IMR-90 (cell line): ENCODE results near the gene DBI. TPM values are rescaled to one million over a fixed set of nuclear protein-coding genes. Genes with fewer than 3 reads are reported as not detected.

Experiments
- ATAC-seq: fragments of 200-7000 bp; cut with Tn5 transposase; 2 replicates; pipeline ENCODE4 v1.9.1; 2020; ENCODE audit warnings: low read depth, mild to moderate bottlenecking, moderate library complexity
- BruUV-seq: library from RNA; stranded (reverse); fragments of 400-500 nt; replicated peaks from 2 replicates; lab custom pipeline; 2021; lab: Mats Ljungman, UMichigan
- CTCF ChIA-PET: fragments of 300-600 bp; formaldehyde crosslinking; extraction: SDS; loops from one replicate; lab custom pipeline; 2021; ENCODE audit warnings: antibody characterized with exemption; lab: Yijun Ruan, JAX
- POLR2A ChIA-PET: fragments of 300-600 bp; sonication (Branson Sonifier 250); formaldehyde crosslinking; loops from one replicate; lab custom pipeline; 2022; ENCODE audit warnings: antibody characterized with exemption; ENCODE audit not compliant: unreplicated experiment; lab: Charles Lee
- DNase-seq: peaks from one replicate; pipeline ENCODE4 v3.0.0; 2013
- H2AFZ ChIP-seq: replicated peaks from 2 replicates; pipeline ENCODE3; 2013; ENCODE audit warnings: low read length, mild to moderate bottlenecking; ENCODE audit not compliant: poor library complexity
- H2AK5ac ChIP-seq: 2 replicates; pipeline ENCODE4 v1.6.1; 2013; ENCODE audit warnings: low read depth, low read length, inconsistent platforms
- H2AK9ac ChIP-seq: replicated peaks from 2 replicates; pipeline ENCODE3; 2013; ENCODE audit warnings: mild to moderate bottlenecking, low read depth, low read length, moderate library complexity; ENCODE audit not compliant: poor library complexity
- H2BK120ac ChIP-seq: 2 replicates; pipeline ENCODE4 v1.6.1; 2013; ENCODE audit warnings: low read depth, low read length, inconsistent platforms
- H2BK15ac ChIP-seq: 3 replicates; pipeline ENCODE4 v1.6.1; 2013; ENCODE audit warnings: low read depth, low read length, inconsistent platforms
- H2BK20ac ChIP-seq: 2 replicates; pipeline ENCODE4 v1.6.1; 2013; ENCODE audit warnings: low read depth, mild to moderate bottlenecking, inconsistent platforms, low read length, moderate library complexity
- H2BK5ac ChIP-seq: 2 replicates; pipeline ENCODE4 v1.6.1; 2013; ENCODE audit warnings: mild to moderate bottlenecking, low read depth, low read length, inconsistent platforms; ENCODE audit not compliant: poor library complexity, severe bottlenecking
- H3K14ac ChIP-seq: replicated peaks from 2 replicates; pipeline ENCODE4 v1.6.1; 2013; ENCODE audit warnings: low read depth, low read length, inconsistent platforms
- H3K18ac ChIP-seq: 2 replicates; pipeline ENCODE4 v1.6.1; 2013; ENCODE audit warnings: low read depth, low read length, control low read depth
- H3K23ac ChIP-seq: 2 replicates; pipeline ENCODE4 v1.6.1; 2013; ENCODE audit warnings: low read depth, low read length, inconsistent platforms
- H3K27ac ChIP-seq: 2 replicates; pipeline ENCODE4 v1.5.1; 2013; ENCODE audit warnings: mild to moderate bottlenecking, control low read depth, low read length; ENCODE audit not compliant: insufficient read depth
- H3K27me3 ChIP-seq: 2 replicates; pipeline ENCODE4 v1.6.1; 2013; ENCODE audit warnings: low read length; ENCODE audit not compliant: control insufficient read depth, insufficient read depth
- H3K36me3 ChIP-seq: 2 replicates; pipeline ENCODE4 v1.6.1; 2013; ENCODE audit warnings: low read length, mixed read lengths; ENCODE audit not compliant: control insufficient read depth, insufficient read depth
- H3K4ac ChIP-seq: 2 replicates; pipeline ENCODE4 v1.6.1; 2013; ENCODE audit warnings: low read depth, low read length, inconsistent platforms
- H3K4me1 ChIP-seq: 2 replicates; pipeline ENCODE4 v1.6.1; 2013; ENCODE audit warnings: low read length, mixed read lengths; ENCODE audit not compliant: control insufficient read depth, insufficient read depth
- H3K4me2 ChIP-seq: 2 replicates; pipeline ENCODE4 v1.6.1; 2013; ENCODE audit warnings: low read depth, mild to moderate bottlenecking, control low read depth, low read length, moderate library complexity
- H3K4me3 ChIP-seq: 2 replicates; pipeline ENCODE4 v1.5.1; 2013; ENCODE audit warnings: low read depth, mild to moderate bottlenecking, control low read depth, low read length, moderate library complexity; ENCODE audit not compliant: insufficient read depth
- H3K56ac ChIP-seq: 2 replicates; pipeline ENCODE4 v1.6.1; 2013; ENCODE audit warnings: low read length, inconsistent platforms; ENCODE audit not compliant: insufficient read depth; ENCODE audit errors: extremely low read depth
- H3K79me1 ChIP-seq, 2 experiments: 2 replicates each; pipeline ENCODE4 v1.6.1; 2013; ENCODE audit warnings: low read length in 2 of 2, inconsistent platforms in 1 of 2, low read depth in 1 of 2
- H3K9ac ChIP-seq: 2 replicates; pipeline ENCODE4 v1.6.1; 2013; ENCODE audit warnings: low read depth, low read length, control low read depth
- H3K9me1 ChIP-seq: 2 replicates; pipeline ENCODE4 v1.6.1; 2013; ENCODE audit warnings: low read length, inconsistent platforms; ENCODE audit not compliant: insufficient read depth
- H3K9me3 ChIP-seq: 2 replicates; pipeline ENCODE4 v1.6.1; 2013; ENCODE audit warnings: low read length; ENCODE audit not compliant: control insufficient read depth, insufficient read depth
- H4K20me1 ChIP-seq: 2 replicates; pipeline ENCODE4 v1.6.1; 2013; ENCODE audit warnings: low read length, inconsistent platforms; ENCODE audit not compliant: insufficient read depth
- H4K5ac ChIP-seq: 2 replicates; pipeline ENCODE4 v1.6.1; 2013; ENCODE audit warnings: mild to moderate bottlenecking, low read depth, low read length, control low read depth
- H4K8ac ChIP-seq, 2 experiments: 2 replicates each; pipeline ENCODE4 v1.6.1; 2013; ENCODE audit warnings: low read depth in 2 of 2, low read length in 2 of 2, control low read depth in 1 of 2, inconsistent platforms in 1 of 2
- H4K91ac ChIP-seq: 2 replicates; pipeline ENCODE4 v1.6.1; 2013; ENCODE audit warnings: low read depth, low read length, inconsistent platforms; ENCODE audit not compliant: insufficient read depth
- CHD1 ChIP-seq: IDR thresholded peaks from 2 replicates; pipeline ENCODE4 v1.6.1; 2012; ENCODE audit warnings: low read depth, low read length, improper control_type of control experiment
- MAZ ChIP-seq: IDR thresholded peaks from 2 replicates; pipeline ENCODE4 v1.6.1; 2012; ENCODE audit warnings: low read depth, mild to moderate bottlenecking, low read length, improper control_type of control experiment, moderate library complexity, borderline replicate concordance
- MXI1 ChIP-seq: IDR thresholded peaks from 2 replicates; pipeline ENCODE4 v1.6.1; 2012; ENCODE audit warnings: low read depth, mild to moderate bottlenecking, low read length, moderate library complexity, borderline replicate concordance
- NFE2L2 ChIP-seq: fragments of 150-350 bp; IDR thresholded peaks from 2 replicates; pipeline ENCODE4 v1.6.1; 2016; ENCODE audit warnings: low read depth, mild to moderate bottlenecking, low read length
- POLR2A ChIP-seq: IDR thresholded peaks from 2 replicates; pipeline ENCODE4 v1.6.1; 2012; ENCODE audit warnings: mild to moderate bottlenecking, low read depth, low read length
- RAD21 ChIP-seq: IDR thresholded peaks from 2 replicates; pipeline ENCODE4 v1.6.1; 2012; ENCODE audit warnings: low read length, improper control_type of control experiment
- RCOR1 ChIP-seq: IDR thresholded peaks from 2 replicates; pipeline ENCODE4 v1.6.1; 2012; ENCODE audit warnings: mild to moderate bottlenecking, low read length, improper control_type of control experiment; ENCODE audit not compliant: insufficient replicate concordance
- RFX5 ChIP-seq: IDR thresholded peaks from 2 replicates; pipeline ENCODE4 v1.8.0; 2012; ENCODE audit warnings: low read depth, mild to moderate bottlenecking, low read length, moderate library complexity
- SMC3 ChIP-seq: fragments of 150-350 bp; IDR thresholded peaks from 2 replicates; pipeline ENCODE4 v1.6.1; 2016; ENCODE audit warnings: low read depth, mild to moderate bottlenecking, antibody characterized with exemption, low read length, moderate library complexity
- WGBS, 2 experiments: methylation state at CpG; one replicate each; pipeline versions ENCODE4 v1.1.5 to v1.1.7; 2013; ENCODE audit warnings: missing lambda C conversion rate in 2 of 2; ENCODE audit not compliant: insufficient read length in 1 of 2; ENCODE audit errors: extremely low coverage in 2 of 2; 5-methylcytosine and 5-hydroxymethylcytosine counted together
- dilution Hi-C: fragments of 300-500 bp; cut with HindIII; formaldehyde crosslinking; loops from one replicate; pipeline ENCODE4 v1.14.3; 2018; ENCODE audit warnings: low sequenced_read_pairs; ENCODE audit not compliant: unreplicated experiment
- in situ Hi-C: fragments of 300-500 bp; cut with MboI; formaldehyde crosslinking; loops from 3 replicates; pipeline ENCODE4 v1.14.3; 2019; ENCODE audit warnings: low sequenced_read_pairs, inconsistent platforms, mixed read lengths
- intact Hi-C: fragments of 100-400 bp; cut with micrococcal nuclease; formaldehyde crosslinking; loops from 2 replicates; pipeline ENCODE4 v1.10.0; 2022
- polyA plus RNA-seq, 3 experiments: library from polyadenylated mRNA; depleted of rRNA; stranded (reverse); fragments of >200 nt; gene quantifications; 2 replicates each; pipeline ENCODE4 v1.2.3, GENCODE V29; 2012; ENCODE audit warnings: low replicate concordance in 1 of 3
- total RNA-seq: library from RNA; depleted of rRNA; stranded (reverse); fragments of >200 nt; gene quantifications from 2 replicates; pipeline ENCODE4 v1.2.3, GENCODE V29; 2012
- TF ChIP-seq, protein P1 (sequence below): fragments of 150-350 bp; IDR thresholded peaks from 2 replicates; pipeline ENCODE4 v1.6.1; 2017; ENCODE audit warnings: mild to moderate bottlenecking, antibody characterized with exemption, low read length, low read depth

DBI gene
- total and polyA plus RNA-seq, 2 of the 4 experiments (the other 2 are of a cell fraction) = 42.5 to 278 TPM

DNA sequence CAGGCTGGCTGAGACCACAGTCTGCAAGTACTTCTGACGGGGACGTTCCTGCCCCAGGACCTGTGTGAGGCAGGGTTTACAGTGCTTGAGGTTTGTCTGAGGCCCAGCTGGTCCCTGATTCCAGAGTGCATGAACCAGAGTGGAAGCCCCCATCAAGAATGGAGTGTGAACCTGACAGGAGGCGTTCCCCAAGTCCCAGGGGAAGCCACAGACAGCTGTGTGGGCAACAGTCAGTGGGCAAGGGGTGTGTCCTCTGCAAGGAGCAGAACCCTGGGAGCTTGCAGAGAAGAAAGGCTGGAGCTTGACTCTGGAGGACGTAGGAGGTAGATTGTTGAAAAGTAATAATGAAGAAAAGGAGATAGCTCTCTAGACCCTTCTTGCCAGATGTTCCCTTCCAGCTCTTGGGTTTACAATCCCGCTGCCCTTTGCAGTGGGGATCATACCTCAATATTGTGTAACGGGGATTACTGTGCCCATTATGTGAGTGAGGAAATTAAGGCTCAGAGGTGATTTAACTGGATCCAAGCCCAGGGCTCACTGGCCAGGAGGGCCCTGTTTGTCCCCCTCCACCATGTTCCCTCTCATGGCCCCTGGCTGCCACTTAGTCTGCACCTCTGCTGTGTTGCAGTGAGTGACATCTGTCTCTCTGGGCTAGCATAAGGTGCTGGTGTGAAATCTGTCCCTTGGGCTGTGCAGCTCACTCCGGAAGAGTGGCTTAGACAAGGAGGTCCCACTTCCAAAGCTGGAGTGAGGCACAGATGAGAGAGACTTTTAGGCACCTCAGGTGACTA is 6.2 kb downstream of the DBI start:
- H3K4me2 ChIP-seq = no peak overlapping the region
- H2BK20ac ChIP-seq = no peak overlapping the region
- no peak for ATAC-seq
- dilution Hi-C loops (no loop called here), in situ Hi-C loops (no loop called here), intact Hi-C loops (no loop called here)
- H3K9me1 ChIP-seq = peaks cover 9% of the 10 kb centered on the region; the same call in 1 of the 2 replicates
- H2AK9ac ChIP-seq = no peak overlapping the region
- no peaks in the 10 kb centered on the region; the same call in 1 of the 2 replicates for H3K27me3 ChIP-seq
- no peak overlapping the region for H4K91ac ChIP-seq
- peaks cover 2% of the 10 kb centered on the region; the same call in 1 of the 2 replicates for H3K4me1 ChIP-seq
- no peak overlapping the region for H3K9ac ChIP-seq
- no peak overlapping the region for H2BK5ac ChIP-seq
- H2BK120ac ChIP-seq = no peak overlapping the region
- WGBS, 2 experiments = 93% methylated on average over 2 of the region's 7 CpGs; no CpG with 5 or more reads in 1 of the 2 experiments
- no peak overlapping the region for H3K18ac ChIP-seq
- no peak for DNase-seq
- ChIA-PET POLR2A (no interaction called here), CTCF (no interaction called here)
- H3K14ac ChIP-seq = no peak overlapping the region
- no peak overlapping the region for H3K23ac ChIP-seq
- H3K9me3 ChIP-seq = no peaks in the 10 kb centered on the region
- no TSS peak for BruUV-seq
- H2BK15ac ChIP-seq = no peak overlapping the region
- no peak overlapping the region for H3K4ac ChIP-seq
- H3K56ac ChIP-seq = no peak overlapping the region
- H2AK5ac ChIP-seq = no peak overlapping the region
- H3K27ac ChIP-seq = no peak overlapping the region
- H3K4me3 ChIP-seq = no peak overlapping the region
- no peak overlapping the region for H4K5ac ChIP-seq
- peaks cover 12 to 15% of the 10 kb centered on the region in 2 experiments for H3K79me1 ChIP-seq
- peaks cover 11% of the 10 kb centered on the region; the same call in 1 of the 2 replicates for H4K20me1 ChIP-seq
- H3K36me3 ChIP-seq = peaks cover 40% of the 10 kb centered on the region
- H4K8ac ChIP-seq = no peak overlapping the region
- TF ChIP-seq SMC3 (no peak), POLR2A (no peak), MAZ (no peak), RFX5 (no peak), RCOR1 (no peak), NFE2L2 (no peak), CHD1 (no peak), MXI1 (no peak), RAD21 (no peak)
- TF ChIP-seq, protein P1, sequence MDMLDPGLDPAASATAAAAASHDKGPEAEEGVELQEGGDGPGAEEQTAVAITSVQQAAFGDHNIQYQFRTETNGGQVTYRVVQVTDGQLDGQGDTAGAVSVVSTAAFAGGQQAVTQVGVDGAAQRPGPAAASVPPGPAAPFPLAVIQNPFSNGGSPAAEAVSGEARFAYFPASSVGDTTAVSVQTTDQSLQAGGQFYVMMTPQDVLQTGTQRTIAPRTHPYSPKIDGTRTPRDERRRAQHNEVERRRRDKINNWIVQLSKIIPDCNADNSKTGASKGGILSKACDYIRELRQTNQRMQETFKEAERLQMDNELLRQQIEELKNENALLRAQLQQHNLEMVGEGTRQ = no peak
- H2AFZ ChIP-seq = no peak overlapping the region
